Right ventricle myocardium superior (tissue), 1 donor: ENCODE data around the gene ZNF664. TPM values are rescaled to one million over a fixed set of nuclear protein-coding genes. Genes with fewer than 3 reads are reported as not detected.

Experiments used
- ATAC-seq: fragments of 200-7000 bp; cut with Tn5 transposase; one replicate; pipeline ENCODE4 v1.9.1; 2020; ENCODE audit warnings: mild to moderate bottlenecking; ENCODE audit not compliant: poor library complexity
- DNase-seq: peaks from one replicate; pipeline ENCODE4 v3.0.0-alpha.2; 2020
- intact Hi-C: fragments of 100-400 bp; cut with DNase I; formaldehyde crosslinking; loops from one replicate; pipeline ENCODE4 v1.11.2; 2022
- total RNA-seq: library from RNA; stranded (reverse); fragmentation: NEBNext Ultra II Directional; extraction: Animal tissue kit (Norgen Biotek cat#: 25700); gene quantifications from one replicate; pipeline ENCODE4 v1.2.1, GENCODE V29; 2021
- donor health status: DM: no; HTN: yes; CAD: no; lungs with severe emphysema.

The ZNF664 gene
- total RNA-seq, 1 donor from 2014 or later = 71.3 TPM

GRCh38 chr12:124019115-124019514 lies 46.1 kb downstream of the ZNF664 start:
- ATAC-seq = no peak

DNA sequence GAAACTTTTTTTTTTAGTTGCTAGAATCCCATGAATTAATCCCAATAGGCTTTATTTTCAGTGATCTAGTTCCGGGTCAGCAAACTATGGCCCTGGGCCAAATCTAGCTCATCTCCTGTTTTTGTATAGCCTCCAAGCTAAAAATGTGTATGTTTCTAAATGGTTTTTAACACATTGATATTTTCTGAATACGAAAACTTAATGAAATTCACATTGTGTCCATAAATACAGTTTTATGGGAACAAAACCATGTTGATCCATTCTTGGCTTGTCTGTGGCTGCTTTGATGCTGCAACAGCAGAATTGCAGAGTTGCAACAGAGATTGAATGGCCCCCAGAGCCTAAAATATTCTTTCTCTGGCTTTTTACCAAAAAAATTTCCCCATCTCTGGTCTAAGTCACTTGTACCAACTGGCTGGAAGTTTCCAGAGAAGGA lies 47.5 kb downstream of the ZNF664 start:
- peak; percentile 58 for ATAC-seq
- intact Hi-C loops = no loop called here
- DNase-seq = no peak

More at GRCh38 chr12:124019115-124019514, 46.1 kb downstream of the ZNF664 start:
- intact Hi-C loops = no loop called here
- DNase-seq = no peak

DNA sequence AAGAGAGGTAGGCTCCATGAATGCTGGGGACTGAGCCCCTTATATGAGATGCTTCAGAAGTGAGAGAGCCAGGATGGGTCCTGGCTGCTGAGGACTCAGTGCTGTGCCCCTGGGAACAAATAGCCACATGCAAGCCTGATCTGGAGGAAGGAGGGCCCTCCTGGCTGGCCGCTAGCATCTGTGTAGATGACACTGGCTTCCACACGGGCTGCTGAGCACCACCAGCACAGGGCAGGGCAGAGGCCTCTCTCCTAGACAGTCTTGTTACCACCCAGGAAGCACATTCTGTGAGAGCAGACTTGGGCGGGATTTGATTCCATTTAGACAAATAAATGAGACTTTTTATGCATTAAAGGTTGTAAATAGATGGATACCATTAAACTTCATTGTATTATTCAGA lies 48.0 kb downstream of the ZNF664 start:
- ATAC-seq (peak; percentile 14), DNase-seq (no peak)
- intact Hi-C loops = no loop called here

- DNase-seq (no peak), ATAC-seq (no peak)
- intact Hi-C loops = no loop called here
Measured at GRCh38 chr12:124022161-124022560, 49.1 kb downstream of the ZNF664 start.

DNA sequence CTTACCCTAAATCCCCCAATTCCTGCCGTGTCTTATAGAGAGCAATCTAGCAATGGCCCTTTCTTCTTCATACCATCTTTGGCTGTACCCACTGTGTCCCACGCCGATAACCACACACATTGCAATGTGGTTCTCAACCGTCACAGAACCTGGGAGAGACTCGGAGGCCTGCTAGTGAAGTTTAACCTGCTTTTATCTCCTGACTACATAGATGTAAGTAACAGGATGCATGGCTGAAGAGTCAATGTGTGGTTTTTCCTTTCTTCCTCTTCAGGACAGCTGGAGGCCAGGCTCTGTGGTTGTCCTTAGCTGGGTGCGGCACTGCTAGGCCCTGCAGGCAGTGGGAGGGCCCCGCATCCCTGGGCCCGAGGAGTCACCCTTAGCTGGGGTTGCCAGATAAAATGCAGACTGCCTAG lies 51.3 kb downstream of the ZNF664 start:
- no peak for DNase-seq
- ATAC-seq = no peak
- intact Hi-C loops = no loop called here

DNA sequence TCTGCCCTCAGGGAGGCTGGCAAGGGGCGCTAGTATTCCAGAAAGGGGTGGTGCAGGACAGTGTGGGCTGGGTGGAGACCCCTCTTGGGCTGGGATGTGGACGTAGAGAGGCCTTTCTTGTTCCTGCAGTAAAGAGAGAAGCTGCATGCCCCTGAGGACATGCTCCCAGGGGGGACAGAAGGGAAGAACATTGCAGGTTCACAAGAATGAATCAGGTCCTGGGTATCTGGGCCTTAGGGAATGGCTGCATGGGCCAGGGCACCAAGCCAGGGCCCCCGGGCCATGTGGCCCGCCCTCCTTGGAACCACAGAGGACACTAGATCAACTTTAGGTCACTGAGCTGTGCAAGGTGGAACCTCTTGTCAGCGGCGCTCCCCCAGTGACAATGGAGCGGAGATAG lies 51.8 kb downstream of the ZNF664 start:
- intact Hi-C loops = no loop called here
- DNase-seq (no peak), ATAC-seq (no peak)

DNA sequence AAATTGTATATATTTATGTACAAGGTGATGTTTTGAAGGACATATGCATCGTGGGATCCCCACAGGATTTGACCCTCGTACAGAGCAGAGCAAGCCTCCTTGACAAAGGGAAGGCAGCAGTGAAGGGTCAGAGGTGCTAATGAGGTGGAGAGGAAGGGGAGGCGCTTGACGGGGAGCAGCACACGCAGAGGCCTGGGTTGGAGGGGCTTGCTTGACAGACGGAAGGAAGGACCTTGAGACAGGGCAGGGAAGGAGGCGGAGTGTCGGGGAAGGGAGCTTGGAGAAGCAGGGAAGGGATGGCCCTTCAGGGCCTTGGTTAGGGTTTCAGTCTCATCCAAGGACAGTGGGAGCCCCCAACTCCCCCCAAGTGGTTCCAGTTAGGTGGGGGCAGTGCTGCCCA lies 52.6 kb downstream of the ZNF664 start:
- DNase-seq (no peak), ATAC-seq (no peak)
- intact Hi-C loops = no loop called here

- ATAC-seq (peak; percentile 67), DNase-seq (no peak)
- intact Hi-C loops = no loop called here
Measured at GRCh38 chr12:124026755-124027745, 54.0 kb downstream of the ZNF664 start.

GRCh38 chr12:124027753-124028554 lies 54.9 kb downstream of the ZNF664 start:
- DNase-seq (peak; percentile 81), ATAC-seq (peak; percentile 73)
- intact Hi-C loops = no loop called here

GRCh38 chr12:124028555-124028925 lies 55.5 kb downstream of the ZNF664 start:
- intact Hi-C loops = no loop called here

GRCh38 chr12:124030008-124030407 lies 57.0 kb downstream of the ZNF664 start:
- ATAC-seq = no peak
- intact Hi-C loops = loop anchor here (10.0 kb wide), 1 partner anchor 855 kb away; no protein-coding TSS in a partner anchor

More at GRCh38 chr12:124028555-124028925, 55.5 kb downstream of the ZNF664 start:
- ATAC-seq (no peak), DNase-seq (no peak)

DNA sequence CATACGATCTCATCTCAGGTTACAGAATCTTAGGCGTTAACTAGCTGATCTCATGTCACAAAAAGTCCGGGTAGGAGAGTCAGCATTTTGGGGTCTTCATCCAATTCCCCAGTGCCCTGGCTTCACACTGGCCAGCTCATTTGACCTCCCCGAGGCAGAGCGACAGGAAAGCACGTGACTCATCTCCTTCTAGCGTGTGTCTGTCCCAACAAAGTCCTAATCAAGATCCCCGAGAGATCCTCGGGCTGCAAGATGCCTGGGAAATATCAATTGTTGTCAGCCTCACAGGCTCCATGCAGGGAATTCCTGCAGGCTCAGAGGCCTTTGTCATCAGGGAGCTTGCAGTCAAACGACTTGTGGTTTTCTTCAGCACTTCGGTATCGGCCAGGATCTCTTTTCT lies 57.5 kb downstream of the ZNF664 start:
- intact Hi-C loops = loop anchor here (10.0 kb wide), 1 partner anchor 854 kb away; no protein-coding TSS in a partner anchor
- DNase-seq (no peak), ATAC-seq (peak; percentile 11)

More at GRCh38 chr12:124030008-124030407, 57.0 kb downstream of the ZNF664 start:
- no peak for DNase-seq

- intact Hi-C loops = loop anchor here (10.0 kb wide), 1 partner anchor 854 kb away; no protein-coding TSS in a partner anchor
- DNase-seq (no peak), ATAC-seq (no peak)
Measured at GRCh38 chr12:124031058-124031457, 58.0 kb downstream of the ZNF664 start.

DNA sequence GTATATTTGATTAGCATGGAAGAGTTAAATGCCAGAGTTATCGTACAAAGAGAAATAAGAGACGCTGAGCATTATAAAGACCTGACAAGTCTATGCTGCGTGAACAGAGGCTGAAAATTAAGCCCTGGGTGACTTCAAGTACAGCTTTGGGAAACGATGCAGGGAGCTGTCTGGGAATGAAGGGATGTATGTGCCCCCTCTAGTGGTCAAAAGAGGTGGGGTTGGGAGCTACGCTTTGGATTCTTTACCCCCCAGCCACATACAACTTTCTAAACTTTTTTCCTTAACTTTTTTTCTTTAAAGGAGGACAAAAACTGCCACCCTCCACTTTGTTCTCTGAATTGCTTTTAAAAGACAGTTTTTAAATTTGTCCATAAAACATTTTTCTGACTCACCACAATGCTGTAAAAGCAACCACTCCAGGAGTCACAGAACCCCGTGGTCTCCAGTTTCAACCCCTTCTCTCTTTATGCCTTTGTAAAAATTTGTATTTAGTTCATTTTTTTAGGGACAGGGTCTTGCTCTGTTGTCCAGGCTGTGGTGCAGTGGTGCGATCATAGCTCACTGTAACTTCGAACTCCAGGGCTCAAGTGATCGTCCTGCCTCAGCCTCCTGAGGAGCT lies 59.4 kb downstream of the ZNF664 start:
- ATAC-seq (peak; percentile 54), DNase-seq (no peak)
- intact Hi-C loops = loop anchor here (10.0 kb wide), 1 partner anchor 852 kb away; no protein-coding TSS in a partner anchor

GRCh38 chr12:124033859-124034258 lies 60.8 kb downstream of the ZNF664 start:
- intact Hi-C loops = loop anchor here (10.0 kb wide), 1 partner anchor 851 kb away; no protein-coding TSS in a partner anchor
- no peak for DNase-seq
- no peak for ATAC-seq

DNA sequence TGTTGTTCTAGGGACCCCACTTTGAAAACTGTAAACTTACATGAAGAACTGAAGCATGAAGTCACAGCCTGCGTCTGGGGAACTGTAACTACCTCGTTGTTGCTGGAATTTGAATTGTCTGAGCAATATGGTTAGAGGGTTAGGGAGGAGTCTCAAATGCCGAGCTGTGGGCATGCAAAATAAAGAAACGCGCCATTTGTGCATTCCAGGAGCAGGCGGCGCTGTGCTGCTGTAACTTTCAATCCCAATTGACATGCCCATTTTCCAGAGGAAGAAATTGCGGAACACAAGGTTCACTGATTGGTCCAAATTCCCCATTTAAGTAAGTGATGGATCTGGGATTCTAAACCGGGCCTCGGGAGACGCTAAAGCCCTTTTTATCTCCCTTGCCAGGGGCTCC lies 61.3 kb downstream of the ZNF664 start:
- intact Hi-C loops = loop anchor here (10.0 kb wide), 1 partner anchor 851 kb away; no protein-coding TSS in a partner anchor
- no peak for ATAC-seq
- DNase-seq = no peak

DNA sequence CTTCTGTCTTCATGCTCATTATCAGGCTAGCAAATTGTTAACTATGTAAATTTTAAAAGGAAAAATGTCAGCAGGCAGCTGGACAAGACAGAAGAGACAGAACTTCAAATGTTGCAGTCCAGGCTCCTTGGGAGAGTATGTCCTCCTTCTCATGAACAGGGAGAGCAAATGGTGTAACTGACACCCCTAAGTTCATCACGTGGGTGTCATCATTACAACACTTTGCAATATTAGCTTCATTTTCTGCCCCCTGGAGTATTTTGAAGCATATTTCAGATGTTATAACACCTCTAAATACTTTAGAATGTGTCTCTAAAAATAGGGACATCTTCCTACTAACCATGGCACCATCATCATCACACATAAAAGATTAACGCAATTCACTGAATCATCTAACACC lies 62.1 kb downstream of the ZNF664 start:
- DNase-seq (no peak), ATAC-seq (no peak)
- intact Hi-C loops = loop anchor here (5.0 to 10.0 kb wide), 2 partner anchors 287 to 850 kb away; no protein-coding TSS in a partner anchor

DNA sequence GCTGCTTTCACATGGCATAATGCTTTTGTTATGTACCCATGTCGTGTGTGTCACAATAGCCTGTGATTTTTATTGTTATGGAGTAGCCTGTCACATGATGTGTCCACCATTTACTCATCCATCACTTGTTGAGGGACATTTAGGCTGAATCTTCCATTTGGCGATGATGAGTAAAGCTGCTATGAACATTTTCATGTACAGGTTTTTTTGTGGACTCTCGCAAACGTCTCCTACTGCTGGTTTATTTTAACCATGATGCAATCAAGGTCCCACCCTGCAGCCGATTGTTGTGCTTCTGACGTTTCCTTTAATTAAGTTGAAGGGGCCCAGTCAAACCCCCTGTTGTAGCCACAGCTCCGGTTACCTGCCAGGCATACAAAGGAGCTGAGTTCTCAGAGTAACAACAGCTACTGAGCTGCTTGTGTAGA lies 63.2 kb downstream of the ZNF664 start:
- DNase-seq (no peak), ATAC-seq (no peak)
- intact Hi-C loops = loop anchor here (2.0 to 10.0 kb wide), 3 partner anchors 286 to 849 kb away; no protein-coding TSS in a partner anchor
